GM18526 (cell line): Measurements from ENCODE around the gene HMGCR.

Source experiments
- POLR2A ChIP-seq: IDR thresholded peaks from 3 replicates; pipeline ENCODE4 v1.6.1; 2011; ENCODE audit not compliant: insufficient read length; ENCODE audit errors: extremely low read depth

HMGCR gene

GRCh38 chr5:75340714-75341478, 3.9 kb downstream of the HMGCR start:
- TF ChIP-seq POLR2A = no peak

DNA sequence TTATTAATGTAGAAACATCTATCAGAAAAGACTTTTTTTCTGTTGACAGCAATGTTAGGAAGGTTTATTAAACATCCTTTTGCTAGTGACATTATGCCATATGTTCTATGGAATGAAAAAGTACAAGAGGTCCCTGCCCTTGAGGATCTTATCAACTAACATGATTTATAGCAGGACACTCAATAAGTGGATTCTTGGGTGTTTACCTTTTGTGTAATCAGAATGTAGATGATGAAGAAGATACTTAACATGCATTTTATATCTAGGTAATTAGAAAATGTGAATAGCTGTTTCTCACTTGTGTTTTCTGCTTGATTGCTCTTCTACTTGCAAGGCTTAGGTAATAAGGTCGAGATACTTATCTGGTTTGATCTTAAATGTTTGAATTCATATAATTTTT, 4.9 kb downstream of the HMGCR start:
- TF ChIP-seq POLR2A = no peak

- TF ChIP-seq POLR2A = no peak
Measured at GRCh38 chr5:75342836-75343235, 5.8 kb downstream of the HMGCR start.

- TF ChIP-seq POLR2A = no peak
Measured at GRCh38 chr5:75348241-75348640, 11.2 kb downstream of the HMGCR start.

GRCh38 chr5:75349663-75350062, 12.6 kb downstream of the HMGCR start:
- no peak for TF ChIP-seq POLR2A

- TF ChIP-seq POLR2A = no peak
Measured at GRCh38 chr5:75351139-75351926, 14.3 kb downstream of the HMGCR start.

GRCh38 chr5:75355236-75355635, 18.2 kb downstream of the HMGCR start:
- TF ChIP-seq POLR2A = no peak

- TF ChIP-seq POLR2A = no peak
Measured at GRCh38 chr5:75356719-75357118, 19.7 kb downstream of the HMGCR start.

- TF ChIP-seq POLR2A = no peak
Measured at GRCh38 chr5:75358117-75358516, 21.1 kb downstream of the HMGCR start.

GRCh38 chr5:75361310-75361709, 24.3 kb downstream of the HMGCR start:
- TF ChIP-seq POLR2A = no peak

DNA sequence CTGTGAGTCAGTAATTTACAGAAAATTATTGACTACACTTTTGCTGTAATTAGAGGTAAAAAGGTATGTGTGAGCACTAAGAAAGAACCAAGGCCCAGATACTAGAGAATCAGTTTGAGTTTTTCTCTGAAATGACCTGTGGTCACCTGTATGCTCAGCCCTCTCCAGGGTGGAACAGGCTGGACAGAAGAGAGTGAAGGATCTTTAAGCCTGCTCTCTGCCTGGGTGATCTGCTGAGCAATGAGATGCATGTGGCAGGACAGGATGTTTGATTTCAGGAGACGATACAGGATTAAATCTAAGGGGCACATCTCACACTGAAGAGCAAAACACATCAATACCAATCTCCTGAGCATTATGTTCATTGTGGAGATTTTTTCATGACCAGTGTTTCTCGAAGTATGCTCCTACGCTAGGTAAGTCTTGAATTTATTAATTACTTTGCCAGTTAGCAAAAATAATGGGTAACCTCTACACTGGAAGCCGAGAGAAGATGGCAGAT, 25.5 kb downstream of the HMGCR start:
- TF ChIP-seq POLR2A = no peak

DNA sequence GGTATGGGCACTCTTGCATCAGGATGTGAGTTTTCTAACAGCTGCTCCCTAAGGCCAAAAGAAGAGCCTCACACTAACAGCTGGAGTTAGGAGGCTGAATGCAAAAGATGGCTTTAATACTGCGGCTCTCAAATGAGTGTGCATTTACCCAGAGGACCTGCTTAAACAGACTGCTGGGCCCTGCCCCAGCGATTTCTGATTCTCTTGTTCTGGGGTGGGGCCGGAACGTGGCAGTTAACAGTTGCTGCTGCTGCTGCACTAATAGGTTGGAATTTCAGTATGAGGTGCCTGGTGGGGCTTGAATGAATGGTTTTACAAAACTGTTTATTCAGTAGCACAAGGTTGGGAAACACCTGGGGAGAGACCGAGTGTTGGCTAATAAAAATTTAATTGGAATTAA, 26.1 kb downstream of the HMGCR start:
- no peak for TF ChIP-seq POLR2A

GRCh38 chr5:75363726-75364495, 26.9 kb downstream of the HMGCR start:
- TF ChIP-seq POLR2A = no peak

GRCh38 chr5:75364571-75365280, 27.7 kb downstream of the HMGCR start:
- TF ChIP-seq POLR2A = no peak

- no peak for TF ChIP-seq POLR2A
Measured at GRCh38 chr5:75365740-75366139, 28.7 kb downstream of the HMGCR start.
